ENCODE data around the gene GABRB2.

GRCh38 chr5:161258438-161258837 lies 288.1 kb downstream of the GABRB2 start:
- TF ChIP-seq CTCF (IDR thresholded peaks at IDR 0.05; ENCODE audit: insufficient read depth, low read length), result no peak
- no peak for TF ChIP-seq REST (IDR thresholded peaks at IDR 0.05; ENCODE audit: insufficient replicate concordance, low read depth)
- no peak for TF ChIP-seq POLR2AphosphoS5 (IDR thresholded peaks at IDR 0.05; ENCODE audit: low read depth)
- no peak for TF ChIP-seq SPI1 (IDR thresholded peaks at IDR 0.05; ENCODE audit: borderline replicate concordance, low read depth)
